ENCODE data around the gene SH3GL1. TPM values are rescaled to one million over a fixed set of nuclear protein-coding genes. Genes with fewer than 3 reads are reported as not detected.

The SH3GL1 gene
- polyA plus RNA-seq, 1 donor (not counting 4 experiments of a cell fraction or from before 2014, with no cell fraction given): 47.4 TPM

- dilution Hi-C loops (cut with MboI; ENCODE audit: extremely low pct_ligation_motif_present, low sequenced_read_pairs): no loop called here
- no peaks in the 10 kb centered on the region for H3K27me3 ChIP-seq (ENCODE audit: control insufficient read depth, extremely low read depth, insufficient read depth, low read length)
- DNase-seq (ENCODE audit: low read depth, low spot score) (no peak), FAIRE-seq (no peak)
- H3K36me3 ChIP-seq (ENCODE audit: control insufficient read depth in 2 of 2, extremely low read depth in 1 of 2, insufficient read depth in 2 of 2, low read length in 2 of 2): peaks cover 0 to 6% of the 10 kb centered on the region in 2 experiments
- H3K27ac ChIP-seq (ENCODE audit: control insufficient read depth, insufficient read depth, low read length): no peak overlapping the region
- no peaks in the 10 kb centered on the region for H4K20me1 ChIP-seq (ENCODE audit: control insufficient read depth, extremely low read depth, insufficient read depth, low read length)
- H3K4me2 ChIP-seq (ENCODE audit: control insufficient read depth, extremely low read depth, insufficient read depth, low read depth, low read length): peak overlapping the region; percentile 70
- H3K9ac ChIP-seq (ENCODE audit: control insufficient read depth, extremely low read depth, insufficient read depth, low read length): no peak overlapping the region
- H3K4me3 ChIP-seq (ENCODE audit: control insufficient read depth in 2 of 3, extremely low read depth in 1 of 3, insufficient read depth in 2 of 3, low read depth in 1 of 3, low read length in 3 of 3): peak overlapping the region in 1 of 3 experiments; percentile 42
- no peaks in the 10 kb centered on the region for H3K9me1 ChIP-seq (ENCODE audit: control insufficient read depth, extremely low read depth, insufficient read depth, low read length)
- H3K79me2 ChIP-seq (ENCODE audit: control insufficient read depth, insufficient read depth, low read length): no peaks in the 10 kb centered on the region
- H3K4me1 ChIP-seq (ENCODE audit: control insufficient read depth, extremely low read depth, insufficient read depth, low read length): no peaks in the 10 kb centered on the region
- TF ChIP-seq EZH2 (IDR thresholded peaks at IDR 0.05; ENCODE audit: low read length): no peak
- no peak for TF ChIP-seq CTCF (optimal IDR thresholded peaks at IDR 0.05 in 1 of 3, IDR thresholded peaks at IDR 0.05 in 1 of 3, conservative IDR thresholded peaks at IDR 0.05 in 1 of 3; ENCODE audit: extremely low read depth in 1 of 3, insufficient read depth in 2 of 3, low read length in 3 of 3)
- H3K9me3 ChIP-seq (ENCODE audit: control insufficient read depth, low read depth, low read length): no peaks in the 10 kb centered on the region
- no peak overlapping the region for H2AFZ ChIP-seq (ENCODE audit: control insufficient read depth, low read length)
These were observed 73.0 kb downstream of the SH3GL1 start for GRCh38 chr19:4327252-4327876.

- Histone ChIP-seq H3K9ac (ENCODE audit: control insufficient read depth, extremely low read depth, insufficient read depth, low read length) (no peak overlapping the region), H3K79me2 (ENCODE audit: control insufficient read depth, insufficient read depth, low read length) (no peaks in the 10 kb centered on the region), H4K20me1 (ENCODE audit: control insufficient read depth, extremely low read depth, insufficient read depth, low read length) (no peaks in the 10 kb centered on the region), H3K27me3 (ENCODE audit: control insufficient read depth, extremely low read depth, insufficient read depth, low read length) (no peaks in the 10 kb centered on the region), H3K9me1 (ENCODE audit: control insufficient read depth, extremely low read depth, insufficient read depth, low read length) (no peaks in the 10 kb centered on the region), H2AFZ (ENCODE audit: control insufficient read depth, low read length) (no peak overlapping the region), H3K4me2 (ENCODE audit: control insufficient read depth, extremely low read depth, insufficient read depth, low read depth, low read length) (no peak overlapping the region), H3K9me3 (ENCODE audit: control insufficient read depth, low read depth, low read length) (no peaks in the 10 kb centered on the region), H3K36me3 (ENCODE audit: control insufficient read depth in 2 of 2, extremely low read depth in 1 of 2, insufficient read depth in 2 of 2, low read length in 2 of 2) (peaks cover 0 to 5% of the 10 kb centered on the region in 2 experiments), H3K27ac (ENCODE audit: control insufficient read depth, insufficient read depth, low read length) (no peak overlapping the region), H3K4me3 (ENCODE audit: control insufficient read depth in 2 of 3, extremely low read depth in 1 of 3, insufficient read depth in 2 of 3, low read depth in 1 of 3, low read length in 3 of 3) (no peak overlapping the region), H3K4me1 (ENCODE audit: control insufficient read depth, extremely low read depth, insufficient read depth, low read length) (no peaks in the 10 kb centered on the region)
- FAIRE-seq (no peak), DNase-seq (ENCODE audit: low read depth, low spot score) (no peak)
- TF ChIP-seq EZH2 (IDR thresholded peaks at IDR 0.05; ENCODE audit: low read length) (no peak), CTCF (optimal IDR thresholded peaks at IDR 0.05 in 1 of 3, IDR thresholded peaks at IDR 0.05 in 1 of 3, conservative IDR thresholded peaks at IDR 0.05 in 1 of 3; ENCODE audit: extremely low read depth in 1 of 3, insufficient read depth in 2 of 3, low read length in 3 of 3) (no peak)
- dilution Hi-C loops (cut with MboI; ENCODE audit: extremely low pct_ligation_motif_present, low sequenced_read_pairs): no loop called here
These were observed 73.5 kb downstream of the SH3GL1 start for GRCh38 chr19:4326837-4327251.

Measured in keratinocyte (primary cell).